Endothelial cell (in vitro differentiated cells): ENCODE measurements around the gene PIM3. TPM values are rescaled to one million over a fixed set of nuclear protein-coding genes. Genes with fewer than 3 reads are reported as not detected.

Experiments
- DNase-seq: peaks from one replicate; pipeline ENCODE4 v3.0.0; 2021; ENCODE audit warnings: low spot score
- H3K27ac Mint-ChIP-seq: one replicate; pipeline ENCODE4 v1.8.0; 2021; ENCODE audit warnings: mixed read lengths, inconsistent platforms; ENCODE audit not compliant: unreplicated experiment
- H3K27me3 Mint-ChIP-seq: one replicate; pipeline ENCODE4 v1.8.0; 2021; ENCODE audit warnings: mild to moderate bottlenecking, moderate library complexity, mixed read lengths, inconsistent platforms; ENCODE audit not compliant: unreplicated experiment
- H3K36me3 Mint-ChIP-seq: one replicate; pipeline ENCODE4 v1.8.0; 2021; ENCODE audit warnings: mild to moderate bottlenecking, low read depth, mixed read lengths, inconsistent platforms; ENCODE audit not compliant: unreplicated experiment
- H3K4me1 Mint-ChIP-seq: one replicate; pipeline ENCODE4 v1.8.0; 2021; ENCODE audit warnings: mild to moderate bottlenecking, mixed read lengths, inconsistent platforms; ENCODE audit not compliant: unreplicated experiment
- H3K4me3 Mint-ChIP-seq: one replicate; pipeline ENCODE4 v1.8.0; 2021; ENCODE audit warnings: mild to moderate bottlenecking, mixed read lengths, inconsistent platforms; ENCODE audit not compliant: unreplicated experiment
- H3K9me3 Mint-ChIP-seq: one replicate; pipeline ENCODE4 v1.8.0; 2021; ENCODE audit warnings: mixed read lengths, inconsistent platforms; ENCODE audit not compliant: unreplicated experiment
- CTCF ChIP-seq: fragments of 200-600 bp; sonication (generic); IDR thresholded peaks from one replicate; pipeline ENCODE4 v1.5.0; 2021; ENCODE audit warnings: antibody characterized with exemption; ENCODE audit not compliant: unreplicated experiment
- total RNA-seq: library from RNA; stranded (reverse); fragmentation: NEBNext Ultra II Directional; extraction: Animal tissue kit (Norgen Biotek cat#: 25700); gene quantifications from one replicate; pipeline ENCODE4 v1.2.1, GENCODE V29; 2021; ENCODE audit not compliant: unreplicated experiment

The PIM3 gene
- total RNA-seq, 1 donor from 2014 or later, result 112 TPM

- TF ChIP-seq CTCF, result no peak
- H3K27ac Mint-ChIP-seq, result no peak overlapping the region
- H3K36me3 Mint-ChIP-seq, result no peaks in the 10 kb centered on the region
- peaks cover 9% of the 10 kb centered on the region for H3K4me1 Mint-ChIP-seq
- DNase-seq, result no peak
- H3K4me3 Mint-ChIP-seq, result no peak overlapping the region
- no peaks in the 10 kb centered on the region for H3K9me3 Mint-ChIP-seq
- H3K27me3 Mint-ChIP-seq, result peaks cover 3% of the 10 kb centered on the region
Measured at GRCh38 chr22:49947296-49947622, 13.3 kb upstream of the PIM3 start.

- Mint-ChIP-seq H3K27me3 (peaks cover 5% of the 10 kb centered on the region), H3K4me3 (no peak overlapping the region), H3K36me3 (no peaks in the 10 kb centered on the region), H3K27ac (no peak overlapping the region), H3K9me3 (no peaks in the 10 kb centered on the region), H3K4me1 (peaks cover 9% of the 10 kb centered on the region)
- no peak for DNase-seq
- no peak for TF ChIP-seq CTCF
Measured at GRCh38 chr22:49948116-49948957, 12.2 kb upstream of the PIM3 start.

- H3K9me3 Mint-ChIP-seq, result no peaks in the 10 kb centered on the region
- no peak overlapping the region for H3K27ac Mint-ChIP-seq
- H3K36me3 Mint-ChIP-seq, result no peaks in the 10 kb centered on the region
- TF ChIP-seq CTCF, result no peak
- peaks cover 9% of the 10 kb centered on the region for H3K4me1 Mint-ChIP-seq
- H3K4me3 Mint-ChIP-seq, result no peak overlapping the region
- no peak for DNase-seq
- H3K27me3 Mint-ChIP-seq, result peaks cover 5% of the 10 kb centered on the region
Measured at GRCh38 chr22:49948958-49949913, 11.3 kb upstream of the PIM3 start.

- peaks cover 9% of the 10 kb centered on the region for H3K4me1 Mint-ChIP-seq
- no peaks in the 10 kb centered on the region for H3K9me3 Mint-ChIP-seq
- no peak overlapping the region for H3K4me3 Mint-ChIP-seq
- DNase-seq, result no peak
- H3K36me3 Mint-ChIP-seq, result no peaks in the 10 kb centered on the region
- TF ChIP-seq CTCF, result no peak
- peaks cover 5% of the 10 kb centered on the region for H3K27me3 Mint-ChIP-seq
- H3K27ac Mint-ChIP-seq, result no peak overlapping the region
Measured at GRCh38 chr22:49949914-49950292, 10.7 kb upstream of the PIM3 start.
